ENCODE data around the gene HSD17B3.
"Not testable (repeated sequence)": the region's sequence is repeated elsewhere in the genome, so short reads cannot be mapped to it uniquely, and the experiment has no call there.

- TF ChIP-seq POLR2A, CTCF (IDR thresholded peaks at IDR 0.05): not testable (repeated sequence)
These were observed 65.6 kb downstream of the HSD17B3 start for GRCh38 chr9:96236337-96236736.

All from thyroid gland (tissue), 4 donors.